CD4-positive, alpha-beta T cell treated with Interleukin-6 at 100 ng/mL for 8 hours (primary cell): ENCODE measurements around the gene SNX22.
"Not testable (repeated sequence)": the region's sequence is repeated elsewhere in the genome, so short reads cannot be mapped to it uniquely, and the experiment has no call there.

Experiments used
- DNase-seq: peaks from one replicate; pipeline ENCODE4 v3.0.0-alpha.2; 2020; ENCODE audit warnings: mixed read lengths, low spot score

SNX22 gene

DNA sequence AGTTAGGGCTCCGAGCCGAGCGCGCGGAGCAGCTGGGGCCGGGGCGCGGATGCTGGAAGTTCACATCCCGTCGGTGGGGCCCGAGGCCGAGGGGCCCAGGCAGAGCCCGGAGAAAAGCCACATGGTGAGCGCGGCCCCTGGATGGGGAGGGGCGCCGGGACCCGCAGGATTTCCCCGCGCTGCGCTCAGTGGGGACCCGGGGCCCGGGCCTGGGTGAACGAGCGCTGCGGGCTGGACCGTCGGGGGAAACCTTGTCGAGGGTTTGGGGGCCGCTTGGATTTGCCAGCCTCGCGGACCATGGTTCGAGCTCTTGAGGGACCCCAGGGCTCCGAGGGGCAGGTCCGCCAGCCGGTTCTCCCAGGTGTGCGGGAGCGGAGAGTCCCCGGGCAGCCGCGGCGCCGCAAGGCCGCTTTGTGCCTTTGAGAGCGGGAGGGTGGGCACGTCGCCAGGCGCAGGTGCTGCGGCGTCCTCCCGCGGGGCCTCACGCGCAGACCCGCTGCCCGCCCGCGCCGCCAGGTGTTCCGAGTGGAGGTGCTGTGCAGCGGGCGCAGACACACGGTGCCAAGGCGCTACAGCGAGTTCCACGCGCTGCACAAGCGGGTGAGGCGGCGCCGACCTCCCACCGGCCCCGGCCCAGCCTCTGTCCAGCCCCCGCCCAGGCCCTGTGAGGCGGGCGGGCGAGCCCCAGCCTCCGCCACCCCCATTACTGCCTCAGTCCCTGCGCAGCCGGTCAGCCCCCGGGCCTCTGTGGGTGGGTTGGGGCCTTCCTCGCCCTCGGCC, at the start of gene SNX22:
Gene SNX22, plus strand, starts transcription at position 5 of the 780 bp plus-strand sequence. Its CDS starts 45 bp downstream, at position 50.
- DNase-seq: no peak

DNA sequence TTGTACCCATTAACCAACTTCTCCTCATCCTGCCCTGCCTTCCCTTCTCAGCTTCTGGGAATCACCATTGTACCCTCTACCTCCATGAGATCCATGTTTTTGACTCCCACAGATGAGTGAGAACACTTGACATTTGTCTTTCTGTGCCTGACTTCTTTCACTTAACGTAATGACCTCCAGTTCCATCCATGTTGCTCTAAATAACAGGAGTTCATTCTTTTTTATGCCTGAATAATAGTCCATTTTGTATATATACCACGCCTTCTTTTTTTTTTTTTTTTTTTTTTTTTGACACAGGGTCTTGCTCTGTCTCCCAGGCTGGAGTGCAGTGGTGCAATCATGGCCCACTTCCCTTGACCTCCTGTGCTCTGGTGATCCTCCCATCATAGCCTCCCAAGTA, 49.0 kb upstream of the SNX22 start:
- no peak for DNase-seq

DNA sequence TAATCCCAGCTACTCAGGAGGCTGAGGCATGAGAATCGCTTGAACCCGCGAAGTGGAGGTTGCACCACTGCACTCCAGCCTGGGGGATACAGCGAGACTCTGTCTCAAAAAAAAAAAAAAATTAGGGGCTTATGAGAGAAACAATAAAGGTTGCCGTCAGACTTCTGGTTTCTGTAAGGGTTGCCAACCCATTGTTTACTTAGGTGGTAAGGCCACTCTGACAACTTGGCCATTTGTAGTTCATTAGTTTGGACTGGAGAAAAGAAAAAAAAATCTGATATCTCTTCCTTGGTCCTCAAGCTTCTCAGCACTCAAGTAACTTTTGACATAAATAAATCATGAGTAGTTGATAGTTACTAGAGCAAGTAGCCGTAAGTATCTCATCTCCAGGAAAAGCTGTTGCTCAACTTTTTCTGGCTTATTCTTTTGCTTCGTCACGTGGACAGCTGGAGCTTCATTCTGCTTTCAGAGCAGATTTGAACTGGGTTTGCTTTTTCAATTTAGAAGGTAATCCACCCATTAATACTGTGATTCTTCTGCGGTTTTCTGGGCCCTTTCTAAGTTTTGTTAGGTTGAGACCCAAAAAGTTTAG, 46.3 kb upstream of the SNX22 start:
- no peak for DNase-seq

DNA sequence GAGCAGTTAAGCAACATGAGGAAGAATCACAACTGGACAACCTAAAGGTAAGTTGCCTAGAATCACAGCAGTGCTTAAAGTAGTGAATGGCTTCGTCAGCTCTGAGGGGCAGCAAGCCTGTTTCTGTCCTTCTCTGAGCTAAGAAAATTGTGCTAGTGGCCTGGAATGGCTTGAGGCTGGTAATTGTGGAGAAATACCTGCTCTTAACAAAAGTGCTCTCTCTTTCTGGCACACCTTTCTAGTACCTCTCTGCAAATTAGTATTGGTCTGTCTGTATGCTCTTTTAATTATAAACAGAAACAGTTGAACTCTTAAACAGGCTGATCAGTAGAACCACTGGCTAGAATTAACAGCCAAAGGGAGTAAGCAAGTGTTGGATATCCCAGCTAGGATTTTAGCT, 44.2 kb upstream of the SNX22 start:
- no peak for DNase-seq

- not testable (repeated sequence) for DNase-seq
Measured at GRCh38 chr15:64110108-64110701, 41.3 kb upstream of the SNX22 start.

- DNase-seq: no peak
Measured at GRCh38 chr15:64110950-64111678, 40.4 kb upstream of the SNX22 start.

GRCh38 chr15:64111679-64112050, 39.9 kb upstream of the SNX22 start:
- DNase-seq: no peak

- DNase-seq: no peak
Measured at GRCh38 chr15:64112073-64112772, 39.3 kb upstream of the SNX22 start.

- no peak for DNase-seq
Measured at GRCh38 chr15:64112904-64113303, 38.6 kb upstream of the SNX22 start.

- DNase-seq: no peak
Measured at GRCh38 chr15:64117759-64118487, 33.6 kb upstream of the SNX22 start.

DNA sequence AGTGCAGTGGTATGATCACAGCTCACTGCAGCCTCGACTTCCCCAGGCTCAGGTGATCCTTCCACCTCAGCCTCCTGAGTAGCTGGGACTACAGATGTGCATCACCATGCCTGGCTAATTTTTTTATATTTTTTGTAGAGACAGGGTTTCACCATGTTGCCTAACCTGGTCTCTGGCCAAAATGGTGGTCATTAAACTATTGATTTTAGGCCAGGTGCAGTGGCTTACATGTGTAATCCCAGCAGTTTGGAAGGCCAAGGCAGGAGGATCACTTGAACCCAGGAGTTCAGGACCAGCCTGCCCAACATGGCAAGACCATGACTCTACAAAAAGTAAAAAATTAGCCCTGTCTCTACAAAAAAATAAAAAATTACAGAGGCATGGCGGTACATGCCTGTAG, 31.2 kb upstream of the SNX22 start:
- DNase-seq: not testable (repeated sequence)

- DNase-seq: no peak
Measured at GRCh38 chr15:64121614-64122013, 29.9 kb upstream of the SNX22 start.

GRCh38 chr15:64122444-64122843, 29.1 kb upstream of the SNX22 start:
- DNase-seq: no peak

DNA sequence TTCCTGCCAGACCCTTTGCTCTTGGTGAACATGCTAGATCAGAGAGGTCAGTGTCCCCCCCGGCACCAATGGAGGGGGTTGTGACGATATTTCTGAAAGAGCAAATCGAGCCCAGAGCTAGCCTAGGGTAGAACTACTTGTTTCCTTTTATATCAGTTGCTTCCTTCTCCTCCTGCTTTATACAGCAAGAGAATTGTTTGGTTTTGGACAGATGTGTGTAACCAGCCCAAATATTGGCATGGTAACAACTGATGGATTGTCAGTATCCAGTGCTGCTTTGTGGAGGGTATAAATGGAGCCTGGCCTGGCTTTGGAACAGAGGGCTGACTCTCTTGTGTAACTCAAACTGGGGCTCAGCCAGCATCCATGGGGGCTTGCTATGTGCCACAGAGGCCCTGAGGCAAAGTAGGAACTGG, 28.6 kb upstream of the SNX22 start:
- DNase-seq: no peak

GRCh38 chr15:64125978-64126377, 25.6 kb upstream of the SNX22 start:
- DNase-seq: no peak

GRCh38 chr15:64127521-64128270, 23.8 kb upstream of the SNX22 start:
- no peak for DNase-seq

DNA sequence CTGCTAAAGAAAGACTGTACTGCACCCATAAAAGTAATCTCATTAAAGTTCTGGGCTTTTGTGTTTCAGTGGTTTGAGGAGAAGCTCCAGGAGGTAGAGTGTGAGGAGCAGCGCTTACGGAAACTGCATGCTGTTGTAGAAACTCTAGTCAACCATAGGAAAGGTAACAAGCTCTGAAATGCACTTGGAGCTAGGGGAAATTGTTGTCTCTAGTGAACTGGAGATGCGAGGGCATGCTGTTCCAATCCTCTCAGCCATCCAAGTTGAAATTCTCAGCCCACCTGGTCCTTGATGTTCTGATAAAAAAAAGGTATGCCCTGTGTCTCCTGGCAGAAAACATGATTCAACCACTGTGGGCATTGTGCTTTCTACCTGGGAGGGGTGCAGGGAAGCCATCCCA, 21.4 kb upstream of the SNX22 start:
- DNase-seq: no peak

DNA sequence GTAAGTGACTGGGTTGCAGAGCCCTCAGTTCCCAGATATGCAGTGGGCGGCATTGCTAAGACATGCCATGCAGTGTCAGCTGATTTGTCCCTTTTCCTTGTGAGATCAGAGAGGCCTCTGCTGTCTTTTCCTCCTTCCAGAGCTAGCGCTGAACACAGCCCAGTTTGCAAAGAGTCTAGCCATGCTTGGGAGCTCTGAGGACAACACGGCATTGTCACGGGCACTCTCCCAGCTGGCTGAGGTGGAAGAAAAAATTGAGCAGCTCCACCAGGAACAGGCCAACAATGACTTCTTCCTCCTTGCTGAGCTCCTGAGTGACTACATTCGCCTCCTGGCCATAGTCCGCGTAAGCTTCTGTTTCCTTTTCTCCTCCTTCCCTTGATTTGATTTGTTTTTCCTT, 20.0 kb upstream of the SNX22 start:
- DNase-seq: no peak

GRCh38 chr15:64132217-64132616, 19.3 kb upstream of the SNX22 start:
- no peak for DNase-seq

DNA sequence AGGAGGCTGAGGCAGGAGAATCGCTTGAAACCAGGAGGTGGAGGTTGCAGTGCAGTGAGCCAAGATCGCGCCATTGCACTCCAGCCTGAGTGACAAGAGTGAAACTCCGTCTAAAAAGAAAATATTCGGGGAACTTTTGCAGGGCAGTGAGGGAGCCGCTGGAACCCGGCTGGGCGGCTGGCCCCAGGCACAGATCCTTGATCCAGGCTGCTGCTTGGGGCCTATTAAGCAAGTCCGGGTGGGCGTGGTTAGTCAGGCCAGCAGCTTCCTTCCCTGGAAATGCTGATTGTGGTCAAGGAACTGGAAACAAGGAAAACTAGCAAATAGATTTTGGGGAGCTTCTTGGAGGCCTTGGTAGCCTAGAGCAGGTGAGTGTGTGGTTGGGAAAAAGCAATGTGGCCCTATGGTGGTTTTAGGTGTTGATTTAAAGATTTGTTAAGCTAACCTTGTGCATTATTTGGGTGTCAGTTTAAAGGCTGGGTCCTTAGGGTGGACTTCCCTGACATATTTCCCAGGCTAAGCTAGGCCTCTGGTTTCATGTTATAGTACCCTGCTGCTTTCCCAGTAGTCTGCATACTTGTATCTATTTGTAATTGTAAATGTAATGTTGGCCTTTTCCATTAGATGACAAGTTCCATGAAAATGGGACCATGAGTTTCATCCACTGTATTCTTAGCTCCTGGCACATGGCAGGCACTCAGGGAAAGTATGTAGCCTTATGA, 17.7 kb upstream of the SNX22 start:
- DNase-seq: no peak
